ENCODE results near the gene ABCA13.

GRCh38 chr7:48173756-48174382 lies 2.6 kb downstream of the ABCA13 start:
- TF ChIP-seq, protein P1, sequence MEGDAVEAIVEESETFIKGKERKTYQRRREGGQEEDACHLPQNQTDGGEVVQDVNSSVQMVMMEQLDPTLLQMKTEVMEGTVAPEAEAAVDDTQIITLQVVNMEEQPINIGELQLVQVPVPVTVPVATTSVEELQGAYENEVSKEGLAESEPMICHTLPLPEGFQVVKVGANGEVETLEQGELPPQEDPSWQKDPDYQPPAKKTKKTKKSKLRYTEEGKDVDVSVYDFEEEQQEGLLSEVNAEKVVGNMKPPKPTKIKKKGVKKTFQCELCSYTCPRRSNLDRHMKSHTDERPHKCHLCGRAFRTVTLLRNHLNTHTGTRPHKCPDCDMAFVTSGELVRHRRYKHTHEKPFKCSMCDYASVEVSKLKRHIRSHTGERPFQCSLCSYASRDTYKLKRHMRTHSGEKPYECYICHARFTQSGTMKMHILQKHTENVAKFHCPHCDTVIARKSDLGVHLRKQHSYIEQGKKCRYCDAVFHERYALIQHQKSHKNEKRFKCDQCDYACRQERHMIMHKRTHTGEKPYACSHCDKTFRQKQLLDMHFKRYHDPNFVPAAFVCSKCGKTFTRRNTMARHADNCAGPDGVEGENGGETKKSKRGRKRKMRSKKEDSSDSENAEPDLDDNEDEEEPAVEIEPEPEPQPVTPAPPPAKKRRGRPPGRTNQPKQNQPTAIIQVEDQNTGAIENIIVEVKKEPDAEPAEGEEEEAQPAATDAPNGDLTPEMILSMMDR (IDR thresholded peaks at IDR 0.05), result no peak
- TF ChIP-seq POLR2AphosphoS5 (IDR thresholded peaks at IDR 0.05; ENCODE audit: low read depth, low read length) (no peak), TCF12 (IDR thresholded peaks at IDR 0.05) (no peak), SMC3 (IDR thresholded peaks at IDR 0.05; ENCODE audit: low read depth, low read length) (no peak), NFIC (IDR thresholded peaks at IDR 0.05; ENCODE audit: borderline replicate concordance) (no peak), RFX5 (IDR thresholded peaks at IDR 0.05; ENCODE audit: low read length) (no peak), EP300 (IDR thresholded peaks at IDR 0.05; ENCODE audit: borderline replicate concordance in 1 of 2, low read depth in 1 of 2, low read length in 1 of 2) (no peak), GABPA (IDR thresholded peaks at IDR 0.05; ENCODE audit: low read depth) (no peak)
